RWPE1 (cell line): ENCODE data around the gene YBEY.
A peak's percentile ranks its signal among the peaks of the same experiment; 100 is the strongest.

ENCODE experiments used
- CTCF ChIA-PET: fragments of 350-600 bp; sonication (Branson Sonifier 250); formaldehyde crosslinking; extraction: SDS; loops from one replicate; lab custom pipeline; 2021; lab: Yijun Ruan, JAX
- POLR2A ChIA-PET: fragments of 400-600 bp; formaldehyde crosslinking; extraction: SDS; loops from one replicate; lab custom pipeline; 2020; ENCODE audit warnings: antibody characterized with exemption; ENCODE audit not compliant: low non-redundant PET; lab: Yijun Ruan, JAX
- DNase-seq: peaks from one replicate; pipeline ENCODE4 v3.0.0; 2012; ENCODE audit warnings: low spot score
- H3K27ac ChIP-seq: fragments of 450-650 bp; 2 replicates; pipeline ENCODE4 v1.5.1; 2017
- CTCF ChIP-seq: fragments of 450-650 bp; conservative IDR thresholded peaks from 2 replicates; pipeline ENCODE4 v1.5.1; 2017; ENCODE audit warnings: low read depth, mild to moderate bottlenecking

Gene YBEY

GRCh38 chr21:46250146-46250725, 35.9 kb upstream of the YBEY start:
- ChIA-PET POLR2A (no interaction called here), CTCF (interaction anchor here (1.2 kb wide), 1 partner anchor 76 kb away, joined by 3 read pairs; a partner anchor contains a TSS)
- TF ChIP-seq CTCF: no peak
- DNase-seq: no peak
- H3K27ac ChIP-seq: peak overlapping the region; percentile 33

- ChIA-PET CTCF (interaction anchor here (0.6 to 1.1 kb wide), 4 partner anchors 35 to 406 kb away, joined by 3 to 4 read pairs (median 4); no protein-coding TSS in a partner anchor), POLR2A (no interaction called here)
- TF ChIP-seq CTCF: no peak
- DNase-seq: no peak
- H3K27ac ChIP-seq: no peak overlapping the region
Observed at GRCh38 chr21:46252840-46253239, 33.3 kb upstream of the YBEY start.

GRCh38 chr21:46253610-46254124, 32.5 kb upstream of the YBEY start:
- DNase-seq: no peak
- TF ChIP-seq CTCF: no peak
- ChIA-PET POLR2A (no interaction called here), CTCF (interaction anchor here (0.7 to 1.1 kb wide), 2 partner anchors 10 to 104 kb away, joined by 3 read pairs; no protein-coding TSS in a partner anchor)
- H3K27ac ChIP-seq: no peak overlapping the region

GRCh38 chr21:46254208-46254975, 31.8 kb upstream of the YBEY start:
- no peak for DNase-seq
- H3K27ac ChIP-seq: peak overlapping the region; percentile 9; the same call in 1 of the 2 replicates
- TF ChIP-seq CTCF: no peak
- ChIA-PET CTCF (interaction anchor here (0.6 to 0.7 kb wide), 2 partner anchors 9 to 35 kb away, joined by 3 read pairs; no protein-coding TSS in a partner anchor), POLR2A (no interaction called here)

- POLR2A ChIA-PET: no interaction called here
- CTCF ChIA-PET: interaction anchor here (0.6 kb wide), 2 partner anchors 35 to 111 kb away, joined by 3 to 4 read pairs; no protein-coding TSS in a partner anchor
- no peak for DNase-seq
- TF ChIP-seq CTCF: no peak
- peak overlapping the region; percentile 3; the same call in 1 of the 2 replicates for H3K27ac ChIP-seq
Observed at GRCh38 chr21:46255166-46255565, 31.0 kb upstream of the YBEY start.

GRCh38 chr21:46255758-46256337, 30.3 kb upstream of the YBEY start:
- ChIA-PET CTCF (interaction anchor here (0.6 kb wide), 1 partner anchor 112 kb away, joined by 4 read pairs; no protein-coding TSS in a partner anchor), POLR2A (no interaction called here)
- peak overlapping the region; percentile 3; the same call in 1 of the 2 replicates for H3K27ac ChIP-seq
- no peak for DNase-seq
- no peak for TF ChIP-seq CTCF
